GM23338 (cell line): ENCODE results near the gene WEE2.

Source experiments
- CREB1 ChIP-seq: fragments of 250-450 bp; sonication (Bioruptor Pico); IDR thresholded peaks from 2 replicates; pipeline ENCODE4 v1.5.0; 2020; ENCODE audit warnings: low read depth, mild to moderate bottlenecking, moderate library complexity
- CTCF ChIP-seq, 2 experiments: fragments of 200-600 bp in 1 of 2; sonication (generic) in 1 of 2; conservative IDR thresholded peaks; 2 replicates each; pipeline versions ENCODE4 v1.5.1 to v1.6.1; 2016 to 2017; ENCODE audit warnings: antibody characterized with exemption in 2 of 2, low read depth in 2 of 2, mild to moderate bottlenecking in 2 of 2, moderate library complexity in 1 of 2
- EZH2 ChIP-seq: fragments of 200-600 bp; sonication (generic); IDR thresholded peaks from one replicate; pipeline ENCODE4 v1.8.0; 2017; ENCODE audit warnings: antibody characterized with exemption, mild to moderate bottlenecking, low read depth; ENCODE audit not compliant: unreplicated experiment
- JUNB ChIP-seq: IDR thresholded peaks from one replicate; pipeline ENCODE4 v1.6.1; 2016; ENCODE audit warnings: antibody characterized with exemption; ENCODE audit not compliant: unreplicated experiment
- POLR2AphosphoS5 ChIP-seq: IDR thresholded peaks from 2 replicates; pipeline ENCODE4 v1.6.1; 2016; ENCODE audit warnings: antibody characterized with exemption, low read depth
- REST ChIP-seq: IDR thresholded peaks from one replicate; pipeline ENCODE4 v1.6.1; 2018; ENCODE audit warnings: antibody characterized with exemption; ENCODE audit not compliant: unreplicated experiment

- TF ChIP-seq CTCF (conservative IDR thresholded peaks at IDR 0.05; ENCODE audit: low read depth in 2 of 2) = no peak
- TF ChIP-seq REST = no peak
- no peak for TF ChIP-seq JUNB
- TF ChIP-seq EZH2 = no peak
- TF ChIP-seq POLR2AphosphoS5 = no peak
- TF ChIP-seq CREB1 (CRISPR knock-in tag) = no peak
Observed at GRCh38 chr7:141739250-141739649, 31.1 kb downstream of the WEE2 start.
